G401 (cell line): ENCODE data around the gene MNAT1. TPM values are rescaled to one million over a fixed set of nuclear protein-coding genes. Genes with fewer than 3 reads are reported as not detected.
"Not testable (repeated sequence)": the region's sequence is repeated elsewhere in the genome, so short reads cannot be mapped to it uniquely, and the experiment has no call there.

Experiments used
- DNase-seq: peaks from one replicate; pipeline ENCODE4 v3.0.0-alpha.2; 2015; ENCODE audit warnings: low spot score
- in situ Hi-C: cut with HindIII; loops from 2 replicates; pipeline ENCODE4 v1.10.0; 2016; ENCODE audit warnings: low sequenced_read_pairs, mixed read lengths
- total RNA-seq: library from RNA; depleted of rRNA; stranded (reverse); fragments of >200 nt; shearing (Covaris generic); gene quantifications from 2 replicates; pipeline ENCODE4 v1.2.3, GENCODE V29; 2014; rRNA removed

The MNAT1 gene
- 115 and 185 TPM in 2 replicates for total RNA-seq

DNA sequence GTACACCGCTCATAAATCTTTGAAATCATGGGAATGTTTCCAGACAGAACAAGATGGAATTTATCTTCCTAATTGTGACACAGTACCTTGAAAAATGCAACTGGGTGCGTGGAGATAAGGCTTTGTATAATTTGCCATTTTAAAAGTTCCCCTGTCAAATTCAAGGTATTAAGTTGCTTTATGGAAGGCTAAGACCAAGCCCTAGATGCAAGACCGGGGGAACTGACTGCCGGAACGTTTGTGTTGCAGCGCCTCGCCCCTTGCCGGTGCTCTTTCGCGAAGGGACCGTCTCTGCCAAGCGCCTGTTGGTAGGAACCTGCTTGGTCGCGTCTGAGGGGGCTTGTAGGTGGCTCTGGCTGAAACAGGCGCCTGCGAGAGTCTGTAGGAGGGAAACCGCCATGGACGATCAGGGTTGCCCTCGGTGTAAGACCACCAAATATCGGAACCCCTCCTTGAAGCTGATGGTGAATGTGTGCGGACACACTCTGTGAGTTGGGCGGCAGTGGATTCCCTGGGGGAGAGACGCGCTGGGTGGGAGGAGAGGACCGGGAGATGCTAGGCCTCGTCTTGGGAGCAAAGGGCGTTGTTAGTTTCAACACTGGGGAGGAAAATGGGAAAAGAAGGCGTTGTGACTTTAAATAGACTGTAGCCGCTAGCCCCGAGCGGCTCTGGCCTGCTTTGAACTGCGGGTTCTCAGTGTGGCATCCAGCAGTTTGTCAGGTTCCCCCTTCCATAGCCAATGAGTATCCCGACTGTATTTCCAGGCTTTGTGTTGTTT is at the start of gene MNAT1:
Gene MNAT1, plus strand, starts transcription at position 297 of the 778 bp plus-strand sequence. Its CDS starts 102 bp downstream, at position 399.
- in situ Hi-C loops = no loop called here
- DNase-seq = peak; percentile 91

DNA sequence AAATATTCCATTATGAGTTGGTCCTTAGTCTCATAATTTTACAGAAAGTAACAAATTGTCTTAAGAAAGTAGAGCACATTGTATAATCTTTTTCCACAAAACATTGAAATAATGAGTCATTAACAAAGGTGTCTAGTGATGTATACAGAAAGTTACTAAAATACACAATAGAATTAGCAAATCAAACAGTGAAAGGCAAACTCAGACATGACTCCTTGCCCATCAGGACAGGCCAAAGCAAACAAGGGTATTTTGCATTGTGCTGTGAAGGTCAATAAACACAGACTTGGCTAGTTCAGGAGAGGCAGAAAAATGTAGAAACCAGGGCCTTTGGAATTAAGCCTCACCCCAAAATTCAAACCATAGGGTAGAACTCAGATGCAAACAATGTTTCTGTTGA is 47.7 kb upstream of the MNAT1 start:
- no peak for DNase-seq
- in situ Hi-C loops = no loop called here

DNA sequence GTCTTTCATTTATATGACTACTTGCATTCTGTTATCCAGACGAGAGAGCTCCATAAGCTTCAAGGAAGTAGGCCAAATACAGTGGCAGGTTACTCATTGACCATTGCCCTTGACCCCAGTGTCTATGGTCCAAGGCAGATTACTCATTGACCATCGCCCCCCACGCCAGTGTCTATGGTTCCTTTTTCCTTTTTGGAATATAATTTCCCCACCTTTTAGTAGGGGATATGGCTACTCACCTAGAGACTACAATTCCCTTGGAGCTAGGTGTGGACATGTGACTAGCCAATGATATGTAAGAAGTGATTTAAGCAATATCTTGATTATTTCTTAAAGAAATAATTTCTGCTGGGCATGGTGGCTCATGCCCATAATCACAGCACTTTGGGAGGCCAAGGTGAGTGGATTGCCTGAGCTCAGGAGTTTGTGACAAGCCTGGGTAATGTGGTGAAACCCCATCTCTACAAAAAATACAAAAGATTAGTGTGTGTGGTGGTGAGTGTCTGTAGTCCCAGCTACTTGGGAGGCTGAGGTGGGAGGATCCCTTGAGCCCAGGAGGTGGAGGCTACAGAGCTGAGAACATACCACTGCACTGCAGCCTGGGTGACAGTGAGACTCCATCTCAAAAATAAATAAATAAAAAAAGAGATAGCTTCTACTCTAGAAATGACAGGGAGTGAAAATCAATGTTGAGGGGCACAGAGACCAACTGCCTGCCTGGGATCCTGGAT is 43.0 kb upstream of the MNAT1 start:
- in situ Hi-C loops = no loop called here
- DNase-seq = no peak

DNA sequence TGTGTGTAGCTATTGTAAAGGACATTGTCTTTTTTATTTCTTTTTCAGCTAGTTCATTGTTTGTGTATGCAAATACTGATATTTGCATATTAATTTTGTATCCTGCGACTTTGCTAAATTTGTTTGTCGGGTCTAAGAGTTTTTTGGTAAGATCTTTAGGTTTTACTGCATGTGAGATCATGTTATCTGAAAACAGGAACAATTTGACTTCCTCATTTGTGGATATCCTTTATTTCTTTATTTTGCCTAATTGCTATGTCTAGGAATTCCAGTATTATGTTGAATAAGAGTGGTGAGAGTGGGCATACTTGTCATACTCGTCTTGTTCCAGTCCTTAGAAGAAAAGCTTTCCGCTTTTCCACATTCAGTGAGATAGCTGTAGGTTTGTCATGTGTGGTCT is 39.2 kb upstream of the MNAT1 start:
- no peak for DNase-seq
- in situ Hi-C loops = no loop called here

DNA sequence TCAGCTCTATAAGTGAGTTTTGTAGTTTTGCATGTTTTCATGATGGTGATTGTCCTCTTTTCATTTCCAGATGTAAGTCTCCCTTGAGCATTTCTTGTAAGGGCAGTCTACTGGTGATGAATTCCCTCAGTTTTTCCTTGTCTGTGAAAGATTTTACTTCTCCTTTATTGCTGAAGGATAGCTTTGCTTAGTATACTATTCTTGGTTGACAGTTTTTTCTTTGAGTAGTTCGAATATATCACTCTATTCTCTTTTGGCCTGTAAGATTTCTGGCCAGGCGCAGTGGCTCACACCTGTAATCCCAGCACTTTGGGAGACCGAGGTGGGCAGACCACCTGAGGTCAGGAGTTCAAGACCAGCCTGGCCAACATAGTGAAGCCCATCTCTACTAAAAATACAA is 34.0 kb upstream of the MNAT1 start:
- in situ Hi-C loops = no loop called here
- no peak for DNase-seq

DNA sequence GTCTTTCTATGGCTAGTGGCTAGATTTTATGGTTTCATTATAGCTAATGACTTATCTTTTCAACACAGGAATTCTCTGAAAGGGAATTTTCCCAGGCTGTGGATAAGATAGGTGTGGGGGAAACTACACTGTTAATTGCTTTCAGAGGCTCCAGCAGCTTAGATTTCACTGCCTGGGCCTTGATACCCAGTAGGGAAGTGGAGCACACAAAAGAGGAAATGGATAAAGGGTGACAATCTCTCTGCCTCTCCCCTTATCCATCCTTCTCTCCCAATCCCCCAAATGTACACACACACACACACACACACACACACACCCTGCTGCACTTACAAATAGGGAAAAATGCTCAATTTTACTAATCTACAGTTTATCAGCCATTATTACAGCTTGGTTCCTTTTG is 29.5 kb upstream of the MNAT1 start:
- no peak for DNase-seq
- in situ Hi-C loops = no loop called here

DNA sequence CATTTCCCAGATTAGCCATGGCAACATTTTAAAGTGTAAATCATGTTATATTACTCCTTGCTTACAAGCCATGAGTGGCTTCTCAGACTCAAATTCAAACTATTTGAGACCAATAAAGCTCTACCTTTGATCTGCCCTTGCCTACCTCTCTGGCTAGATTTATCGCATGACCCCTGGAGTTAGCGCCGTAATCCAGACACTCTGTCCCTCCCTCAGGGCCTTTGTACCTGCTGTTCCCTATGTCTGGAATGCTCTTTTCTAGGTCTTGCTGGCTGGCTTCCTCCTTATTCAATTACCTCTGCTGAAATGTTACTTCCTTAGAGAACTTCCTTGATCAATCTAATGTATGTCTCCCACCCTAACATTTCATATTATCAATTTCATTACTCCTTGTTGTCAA is 26.7 kb upstream of the MNAT1 start:
- no peak for DNase-seq
- in situ Hi-C loops = no loop called here

DNA sequence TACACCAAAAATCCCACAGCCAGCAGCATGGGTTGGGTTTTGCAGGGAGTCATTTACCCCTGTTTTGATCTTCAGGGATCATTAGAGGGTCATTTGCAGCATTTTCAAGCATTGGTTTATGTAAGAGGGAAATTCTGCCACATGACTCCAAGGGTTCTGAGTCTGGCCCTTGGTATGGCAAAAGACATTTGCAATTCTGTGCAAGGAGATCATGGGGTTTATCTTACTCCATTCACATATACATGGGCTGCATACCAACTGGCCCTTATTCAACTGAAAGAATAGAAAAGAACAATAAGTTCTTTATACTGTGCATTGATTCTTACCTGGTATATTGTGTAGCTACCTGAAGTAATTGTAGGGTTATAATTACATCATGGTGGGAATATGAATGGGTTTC is 24.1 kb upstream of the MNAT1 start:
- in situ Hi-C loops = no loop called here
- no peak for DNase-seq

DNA sequence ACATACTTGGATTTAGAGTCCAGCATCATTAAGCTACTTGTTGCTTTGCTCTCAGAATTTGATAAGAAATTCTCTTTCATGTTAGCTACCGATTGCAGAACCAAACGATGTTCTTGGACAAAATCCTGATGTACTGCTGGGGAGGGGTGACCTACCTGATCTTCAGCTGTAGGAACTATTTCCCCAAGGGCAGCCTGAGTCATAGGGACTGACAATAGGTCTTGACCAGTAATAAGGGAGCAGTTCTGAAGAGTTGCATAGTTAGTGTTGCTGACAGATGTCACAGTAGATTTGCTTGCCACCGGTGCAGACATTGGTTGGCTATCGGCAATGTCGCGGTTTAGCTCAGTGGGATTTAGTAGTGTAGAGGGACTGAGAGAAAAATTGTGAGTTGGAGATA is 21.0 kb upstream of the MNAT1 start:
- in situ Hi-C loops = no loop called here
- DNase-seq = no peak

DNA sequence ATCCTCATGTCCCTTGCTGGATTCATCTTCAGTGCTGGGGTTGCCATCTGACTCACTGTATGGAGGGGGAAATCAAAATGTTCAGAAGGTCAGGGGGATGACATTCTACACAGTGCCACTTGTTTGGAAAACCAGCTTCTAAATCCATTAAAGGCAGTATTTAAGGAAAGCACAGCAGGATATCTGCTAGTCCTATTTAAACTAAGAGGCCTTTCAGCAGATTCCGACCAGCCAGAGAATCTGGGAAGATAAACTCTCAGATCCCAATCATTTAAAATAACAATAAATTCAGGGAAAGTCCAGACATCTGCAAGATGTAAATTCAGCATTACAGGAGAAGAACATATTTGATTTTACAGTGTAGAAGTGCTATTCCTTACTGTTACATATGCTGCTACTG is 14.2 kb upstream of the MNAT1 start:
- no peak for DNase-seq
- in situ Hi-C loops = no loop called here

DNA sequence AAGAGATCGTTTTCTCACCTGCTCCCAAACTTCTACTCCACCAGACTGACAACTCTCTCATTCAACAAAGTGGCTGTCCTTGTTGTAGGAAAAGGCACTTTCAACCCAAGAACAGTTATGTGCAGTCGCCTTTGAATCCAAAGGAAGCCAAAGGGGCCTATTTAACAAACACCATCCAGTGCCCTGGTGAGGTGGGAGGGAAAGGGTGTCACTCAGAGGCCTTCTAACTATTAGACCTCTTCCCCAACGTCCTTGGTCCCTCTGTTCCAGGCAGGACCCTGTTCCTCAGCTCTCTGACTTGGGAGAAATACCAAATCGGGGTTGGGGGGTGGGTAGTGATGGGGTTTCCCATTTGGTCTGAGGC is 13.6 kb upstream of the MNAT1 start:
- in situ Hi-C loops = no loop called here
- peak; percentile 19 for DNase-seq

DNA sequence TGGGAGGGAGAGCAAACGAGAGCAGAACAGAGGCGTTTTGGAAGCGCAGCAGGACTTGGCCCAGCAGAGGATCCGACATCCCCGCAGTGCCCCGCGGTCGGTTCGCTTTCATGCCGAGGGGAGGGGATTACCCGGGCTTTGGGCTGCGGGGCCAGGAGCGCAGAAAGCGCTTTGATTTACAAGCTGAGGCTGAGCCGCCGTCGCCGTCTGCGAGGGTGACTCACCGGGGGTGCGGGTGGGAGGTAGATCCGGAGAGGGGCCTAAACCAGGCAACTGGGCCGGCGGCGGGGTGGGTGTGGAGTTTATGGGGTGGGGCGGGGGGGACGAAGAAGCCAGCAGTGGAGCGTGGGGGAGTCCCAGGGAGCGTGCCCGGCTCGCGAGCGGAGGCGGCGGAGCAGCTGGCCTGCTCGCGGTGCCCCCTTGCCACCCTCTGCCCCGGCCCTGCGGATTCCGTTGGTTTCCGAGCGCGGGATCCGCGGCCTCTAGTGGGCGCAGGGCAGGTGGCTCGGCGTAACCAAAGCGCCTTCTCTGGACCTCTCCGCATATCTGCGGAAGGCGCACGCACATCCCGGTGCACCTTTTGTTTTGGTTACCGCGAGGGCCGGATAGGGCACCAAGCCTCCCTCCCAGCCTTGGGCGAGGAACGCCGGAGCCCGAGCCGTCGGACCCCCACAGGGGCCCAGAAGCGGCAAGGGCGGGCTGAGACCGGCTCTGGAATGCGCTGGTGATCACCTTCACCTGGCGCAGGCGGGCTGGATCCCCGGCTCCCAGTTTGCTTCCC is 13.0 kb upstream of the MNAT1 start:
- DNase-seq = peak; percentile 58
- in situ Hi-C loops = no loop called here

DNA sequence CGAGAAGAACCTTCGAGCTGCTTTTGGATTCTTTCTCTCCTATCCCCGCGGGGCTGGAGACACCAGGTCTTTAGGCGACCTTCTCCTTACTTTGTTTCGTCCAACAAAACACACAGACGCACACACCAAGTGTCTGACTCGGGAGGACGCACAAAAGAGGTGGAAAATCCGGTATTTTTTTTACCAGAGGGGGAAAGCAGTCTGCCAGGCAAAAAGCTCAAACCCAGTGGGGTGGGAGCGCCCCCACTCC is 12.5 kb upstream of the MNAT1 start:
- DNase-seq = no peak
- in situ Hi-C loops = no loop called here

DNA sequence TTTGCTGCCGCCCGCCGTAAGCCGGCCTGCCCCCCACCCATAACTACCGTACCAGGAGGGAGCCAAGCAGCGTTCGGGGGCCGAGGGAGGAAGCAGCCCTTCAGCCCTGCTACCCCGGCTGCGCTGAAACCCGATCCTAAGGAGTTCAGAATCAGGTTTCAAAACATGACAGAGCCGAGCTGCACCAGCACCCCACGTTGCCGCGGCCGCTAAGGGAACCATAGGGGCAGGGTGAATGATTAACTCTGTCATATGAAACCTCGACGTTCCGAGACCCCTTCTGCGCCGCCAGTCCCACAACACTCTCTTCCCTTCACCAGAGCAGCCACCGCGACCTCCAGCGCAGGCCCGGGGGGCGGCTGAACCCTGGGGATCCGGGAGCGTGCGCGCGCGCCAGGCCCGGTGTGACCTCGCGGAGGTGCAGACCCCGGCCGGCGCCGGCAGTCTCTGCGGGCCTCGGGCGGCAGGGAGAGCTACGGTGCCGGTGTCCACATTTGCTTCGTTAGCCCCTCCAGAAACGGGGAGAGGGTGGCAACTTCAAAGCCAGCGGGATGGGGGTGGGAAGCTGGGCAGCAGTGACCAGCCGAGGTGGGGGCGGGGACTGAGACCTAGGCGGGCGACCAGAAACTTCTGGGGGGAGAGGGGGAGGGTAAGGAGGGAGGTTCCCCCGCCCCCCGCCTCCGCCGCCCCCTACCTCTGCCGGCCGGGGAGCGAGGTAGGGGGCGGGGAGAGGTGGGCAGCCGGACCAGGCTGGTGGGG is 12.0 kb upstream of the MNAT1 start:
- in situ Hi-C loops = no loop called here
- DNase-seq = peak; percentile 24

DNA sequence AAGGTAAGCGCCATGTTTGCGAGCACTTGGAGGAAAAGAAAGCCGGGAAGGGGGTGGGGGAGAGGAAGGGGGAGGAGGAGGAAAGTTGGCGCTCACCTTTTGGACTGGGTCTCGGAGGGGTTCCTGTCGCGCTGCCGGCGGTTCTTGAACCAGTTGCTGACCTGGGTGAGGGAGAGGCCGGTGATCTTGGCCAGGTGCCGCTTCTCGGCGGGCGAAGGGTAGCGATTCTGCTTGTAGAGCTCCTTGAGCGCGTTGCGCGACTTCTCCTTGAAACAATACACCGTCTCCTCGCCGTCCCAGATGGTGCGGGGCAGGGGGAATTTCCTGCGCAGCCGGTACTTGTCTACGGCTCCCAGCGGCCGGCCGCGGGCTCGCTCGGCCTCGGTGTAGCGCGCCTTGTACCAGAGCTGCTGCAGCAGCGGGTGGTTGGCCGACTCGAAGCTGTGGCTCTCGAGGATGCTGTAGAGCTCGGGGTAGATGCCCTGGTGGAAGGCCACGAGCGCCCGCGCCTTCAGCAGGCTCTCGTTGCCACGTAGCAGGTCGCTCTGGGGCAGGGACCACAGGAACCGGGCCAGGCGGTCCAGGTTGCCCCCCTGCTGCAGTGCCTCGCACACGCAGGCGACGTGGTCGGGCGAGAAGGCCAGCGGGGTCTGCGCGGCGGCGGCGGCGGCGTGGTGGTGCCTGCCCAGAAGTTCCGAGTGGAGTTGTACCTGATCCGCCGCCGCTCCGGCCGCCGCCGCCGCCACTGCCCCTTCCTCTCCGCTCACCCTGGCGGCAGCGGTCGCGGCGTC is 11.2 kb upstream of the MNAT1 start:
- DNase-seq = peak; percentile 58

DNA sequence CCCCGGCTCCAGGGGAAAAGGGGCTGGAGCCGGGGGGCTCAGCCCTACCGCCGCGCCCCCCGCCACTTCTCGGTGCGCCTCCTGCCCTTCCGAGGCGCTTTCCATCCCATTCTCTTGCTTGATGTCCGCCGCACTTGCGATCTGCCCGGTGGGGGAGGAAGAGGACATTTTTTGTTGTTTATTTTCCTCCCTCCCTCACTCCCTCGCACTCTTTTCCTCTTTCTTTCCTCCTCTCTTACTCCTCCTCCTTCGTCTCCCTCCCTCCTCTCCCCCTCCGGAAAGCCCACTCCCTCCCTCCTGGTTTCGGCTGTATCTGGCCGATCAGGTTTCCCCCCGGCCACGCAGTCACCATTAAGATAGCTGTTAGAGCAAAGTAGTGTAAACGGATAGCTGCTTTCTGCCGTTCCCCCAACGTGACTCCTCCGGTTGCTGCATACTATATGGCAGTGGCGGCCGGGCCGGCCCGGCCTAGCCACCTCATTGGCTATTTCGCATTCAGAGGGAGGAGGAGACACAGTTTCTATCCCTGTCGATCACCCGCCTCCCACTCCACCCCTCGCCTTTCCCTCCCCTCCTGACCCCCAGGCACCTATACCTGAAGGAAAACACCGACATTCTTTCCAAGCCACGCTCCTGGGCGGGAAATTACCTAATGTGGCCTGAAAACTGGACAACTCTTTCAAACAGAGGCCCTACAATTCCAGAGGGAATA is 10.5 kb upstream of the MNAT1 start, which contains the start of gene SIX4:
Gene SIX4, minus strand, starts transcription at position 445 of the 712 bp plus-strand sequence. Its CDS starts 277 bp downstream, at position 168.
- peak; percentile 90 for DNase-seq
- in situ Hi-C loops = no loop called here

More for the DNA sequence above, 11.2 kb upstream of the MNAT1 start:
- in situ Hi-C loops = no loop called here

DNA sequence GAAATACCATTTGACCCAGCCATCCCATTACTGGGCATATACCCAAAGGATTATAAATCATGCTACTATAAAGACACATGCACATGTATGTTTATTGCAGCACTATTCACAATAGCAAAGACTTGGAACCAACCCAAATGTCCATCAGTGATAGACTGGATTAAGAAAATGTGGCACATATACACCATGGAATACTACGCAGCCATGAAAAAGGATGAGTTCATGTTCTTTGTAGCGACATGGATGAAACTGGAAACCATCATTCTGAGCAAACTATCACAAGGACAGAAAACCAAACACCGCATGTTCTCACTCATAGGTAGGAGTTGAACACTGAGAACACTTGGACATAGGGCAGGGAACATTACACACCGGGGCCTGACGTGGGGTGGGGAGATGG is 3.3 kb upstream of the MNAT1 start:
- in situ Hi-C loops, DNase-seq: not testable (repeated sequence)

DNA sequence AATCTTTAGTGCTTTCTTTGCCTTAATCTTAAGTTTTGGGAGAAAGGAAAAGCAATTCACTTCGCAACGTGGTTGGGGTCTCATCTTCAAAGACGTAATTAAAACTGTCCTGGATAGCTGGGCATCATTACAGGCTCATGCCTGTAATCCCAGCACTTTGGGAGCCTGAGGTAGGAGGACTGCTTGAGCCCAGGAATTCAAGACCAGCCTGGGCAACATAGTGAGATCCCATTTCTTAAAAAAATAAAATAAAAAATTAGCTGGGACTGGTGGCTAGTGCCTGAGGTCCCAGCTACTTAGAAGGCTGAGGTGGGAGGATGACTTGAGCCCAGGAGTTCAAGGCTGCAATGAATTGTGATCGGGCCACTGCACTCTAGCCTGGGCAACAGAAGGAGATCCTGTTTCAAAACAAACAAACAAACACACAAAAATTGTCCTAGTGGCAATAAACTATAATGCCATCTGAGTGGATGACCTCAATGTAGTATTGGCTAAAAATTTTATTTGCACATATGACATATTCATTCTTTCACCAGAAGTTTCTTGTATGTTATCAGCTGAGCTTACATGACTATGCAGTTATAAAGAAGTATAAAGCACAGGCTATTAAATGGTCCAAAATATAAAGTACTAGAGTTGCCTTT is 1.6 kb upstream of the MNAT1 start:
- in situ Hi-C loops = no loop called here
- no peak for DNase-seq
